GM12878 (cell line): ENCODE results near the gene TSEN34.
"Not testable (repeated sequence)": the region's sequence is repeated elsewhere in the genome, so short reads cannot be mapped to it uniquely, and the experiment has no call there.

Source experiments
- BHLHE40 ChIP-seq, 2 experiments: fragments of 450-650 bp in 1 of 2; IDR thresholded peaks; 2 replicates each; pipeline ENCODE4 v1.6.1; 2011 to 2017; ENCODE audit warnings: low read depth in 2 of 2, borderline replicate concordance in 1 of 2, improper control_type of control experiment in 1 of 2, low read length in 1 of 2, mild to moderate bottlenecking in 1 of 2
- CBX5 ChIP-seq: sonication (generic); IDR thresholded peaks from 2 replicates; pipeline ENCODE4 v1.6.1; 2016; ENCODE audit warnings: low read depth, moderate library complexity, mild to moderate bottlenecking, inconsistent platforms
- CEBPB ChIP-seq, 2 experiments: fragments of 150-350 bp in 1 of 2; IDR thresholded peaks; 2 replicates each; pipeline ENCODE4 v1.6.1; 2012 to 2014; ENCODE audit warnings: low read depth in 2 of 2, low read length in 2 of 2, borderline replicate concordance in 1 of 2, inconsistent platforms in 1 of 2
- CTCF ChIP-seq, 3 experiments: IDR thresholded peaks in 2 of 3; conservative IDR thresholded peaks in 1 of 3; 2 replicates each; pipeline ENCODE4 v1.5.1; 2011; ENCODE audit warnings: low read depth in 3 of 3, low read length in 3 of 3, mild to moderate bottlenecking in 3 of 3, control low read depth in 2 of 3, moderate library complexity in 2 of 3, inconsistent platforms in 1 of 3, mixed read lengths in 1 of 3; ENCODE audit not compliant: control insufficient read depth in 2 of 3, insufficient read depth in 1 of 3; ENCODE audit errors: extremely low read depth in 1 of 3
- EZH2 ChIP-seq: IDR thresholded peaks from 2 replicates; pipeline ENCODE4 v1.6.1; 2012; ENCODE audit warnings: low read depth, mild to moderate bottlenecking, control low read depth, inconsistent platforms, low read length, borderline replicate concordance; ENCODE audit not compliant: control insufficient read depth
- MTA2 ChIP-seq: fragments of 450-650 bp; IDR thresholded peaks from 2 replicates; pipeline ENCODE4 v1.6.1; 2016; ENCODE audit warnings: low read depth, mild to moderate bottlenecking, moderate library complexity
- NRF1 ChIP-seq: conservative IDR thresholded peaks from 2 replicates; pipeline ENCODE4 v1.6.1; 2011; ENCODE audit warnings: mild to moderate bottlenecking, low read depth, low read length, improper control_type of control experiment
- POLR2A ChIP-seq: IDR thresholded peaks from 2 replicates; pipeline ENCODE4 v1.6.1; 2011; ENCODE audit warnings: low read depth, mild to moderate bottlenecking, low read length
- POLR2AphosphoS5 ChIP-seq: IDR thresholded peaks from 2 replicates; pipeline ENCODE4 v1.6.1; 2011; ENCODE audit warnings: mild to moderate bottlenecking, low read length, inconsistent platforms
- RAD21 ChIP-seq: IDR thresholded peaks from 2 replicates; pipeline ENCODE4 v1.6.1; 2011; ENCODE audit warnings: mild to moderate bottlenecking, low read depth, low read length, moderate library complexity; ENCODE audit not compliant: insufficient read depth
- SMARCA5 ChIP-seq: fragments of 450-650 bp; IDR thresholded peaks from 2 replicates; pipeline ENCODE4 v1.6.1; 2017; ENCODE audit warnings: mild to moderate bottlenecking
- TCF7 ChIP-seq: IDR thresholded peaks from 2 replicates; pipeline ENCODE4 v1.6.1; 2014; ENCODE audit warnings: antibody characterized with exemption, borderline replicate concordance
- ZNF274 ChIP-seq: IDR thresholded peaks from one replicate; pipeline ENCODE4 v1.8.0; 2011; ENCODE audit not compliant: insufficient read length, insufficient read depth

- not testable (repeated sequence) for TF ChIP-seq NRF1; RAD21; POLR2AphosphoS5; TCF7; POLR2A; CBX5; ZNF274; EZH2; SMARCA5; BHLHE40 (IDR thresholded peaks at IDR 0.05; ENCODE audit: borderline replicate concordance in 1 of 2, low read depth in 2 of 2, low read length in 1 of 2); CEBPB (IDR thresholded peaks at IDR 0.05; ENCODE audit: borderline replicate concordance in 1 of 2, low read depth in 2 of 2, low read length in 2 of 2); CTCF (IDR thresholded peaks at IDR 0.05 in 2 of 3, conservative IDR thresholded peaks at IDR 0.05 in 1 of 3; ENCODE audit: control insufficient read depth in 2 of 3, extremely low read depth in 1 of 3, insufficient read depth in 1 of 3, low read depth in 3 of 3, low read length in 3 of 3); MTA2
Observed at GRCh38 chr19:54207193-54207592, 16.1 kb downstream of the TSEN34 start.
